ENCODE measurements around the gene CREB3L2.

DNA sequence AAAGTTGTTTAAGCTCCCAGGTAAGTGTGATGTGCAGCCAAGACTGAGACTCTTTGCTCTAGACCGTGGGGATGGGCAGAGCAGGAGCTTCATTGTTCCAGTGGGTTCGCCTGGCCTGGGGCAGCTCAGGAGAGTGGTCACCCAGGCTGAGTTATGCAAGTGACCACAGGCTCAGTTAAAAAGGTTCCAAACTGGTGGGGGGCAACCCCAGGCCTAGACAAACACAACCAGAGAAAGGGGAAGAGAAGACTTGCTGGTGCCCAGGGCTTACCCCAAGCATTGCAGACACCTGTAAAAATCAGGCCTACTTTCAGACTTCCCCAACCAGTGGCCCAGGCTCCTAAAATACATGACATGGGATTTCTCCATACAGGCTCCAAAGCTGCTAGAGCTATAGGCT, 21.6 kb downstream of the CREB3L2 start:
- TF ChIP-seq, protein P1, sequence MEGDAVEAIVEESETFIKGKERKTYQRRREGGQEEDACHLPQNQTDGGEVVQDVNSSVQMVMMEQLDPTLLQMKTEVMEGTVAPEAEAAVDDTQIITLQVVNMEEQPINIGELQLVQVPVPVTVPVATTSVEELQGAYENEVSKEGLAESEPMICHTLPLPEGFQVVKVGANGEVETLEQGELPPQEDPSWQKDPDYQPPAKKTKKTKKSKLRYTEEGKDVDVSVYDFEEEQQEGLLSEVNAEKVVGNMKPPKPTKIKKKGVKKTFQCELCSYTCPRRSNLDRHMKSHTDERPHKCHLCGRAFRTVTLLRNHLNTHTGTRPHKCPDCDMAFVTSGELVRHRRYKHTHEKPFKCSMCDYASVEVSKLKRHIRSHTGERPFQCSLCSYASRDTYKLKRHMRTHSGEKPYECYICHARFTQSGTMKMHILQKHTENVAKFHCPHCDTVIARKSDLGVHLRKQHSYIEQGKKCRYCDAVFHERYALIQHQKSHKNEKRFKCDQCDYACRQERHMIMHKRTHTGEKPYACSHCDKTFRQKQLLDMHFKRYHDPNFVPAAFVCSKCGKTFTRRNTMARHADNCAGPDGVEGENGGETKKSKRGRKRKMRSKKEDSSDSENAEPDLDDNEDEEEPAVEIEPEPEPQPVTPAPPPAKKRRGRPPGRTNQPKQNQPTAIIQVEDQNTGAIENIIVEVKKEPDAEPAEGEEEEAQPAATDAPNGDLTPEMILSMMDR (IDR thresholded peaks at IDR 0.05): no peak
- no peak for TF ChIP-seq EP300 (IDR thresholded peaks at IDR 0.05; ENCODE audit: low read depth)
- TF ChIP-seq POLR2AphosphoS5 (IDR thresholded peaks at IDR 0.05): no peak
